ENCODE measurements around the gene XPO6. TPM values are rescaled to one million over a fixed set of nuclear protein-coding genes. Genes with fewer than 3 reads are reported as not detected.

XPO6 gene
- polyA plus RNA-seq, 1 of the 3 experiments (the other 2 are of a cell fraction), result 97.1 TPM

GRCh38 chr16:28260193-28260592 is 48.4 kb upstream of the XPO6 start:
- Histone ChIP-seq H4K20me1 (ENCODE audit: insufficient read depth) (no peaks in the 10 kb centered on the region), H3F3A (replicated peaks; ENCODE audit: insufficient read depth) (no peaks in the 10 kb centered on the region), H3K9ac (no peak overlapping the region), H3K4me3 (ENCODE audit: low read depth in 2 of 2, low read length in 1 of 2) (no peak overlapping the region), H3K9me3 (no peaks in the 10 kb centered on the region), H2AFZ (ENCODE audit: low read depth) (no peak overlapping the region), H3K27ac (ENCODE audit: low read depth in 2 of 2, low read length in 1 of 2) (no peak overlapping the region), H3K79me2 (ENCODE audit: insufficient read depth) (no peaks in the 10 kb centered on the region), H3K27me3 (ENCODE audit: insufficient read depth) (0 out of 2 replicates have a peak, but pooled peaks cover 8% of the 10 kb centered on the region), H3K4me2 (no peak overlapping the region), H3K4me1 (ENCODE audit: control insufficient read depth in 1 of 2, insufficient read depth in 2 of 2, low read depth in 1 of 2, low read length in 1 of 2) (peaks cover 0 to 3% of the 10 kb centered on the region in 2 experiments; a peak in 1 of 4 replicates), H3K36me3 (replicated peaks in 1 of 2; ENCODE audit: control insufficient read depth in 1 of 2, insufficient read depth in 2 of 2, low read length in 1 of 2) (no peaks in the 10 kb centered on the region), H3K9me2 (no peaks in the 10 kb centered on the region)
- WGBS (ENCODE audit: low lambda C conversion rate), result no CpG with 5 or more reads among the region's 1 CpG
- no peak for DNase-seq
- ChIA-PET CTCF (no interaction called here), POLR2A (no interaction called here)
- no peak for TF ChIP-seq RFX5 (IDR thresholded peaks at IDR 0.05; ENCODE audit: low read length)
- TF ChIP-seq, protein P1, sequence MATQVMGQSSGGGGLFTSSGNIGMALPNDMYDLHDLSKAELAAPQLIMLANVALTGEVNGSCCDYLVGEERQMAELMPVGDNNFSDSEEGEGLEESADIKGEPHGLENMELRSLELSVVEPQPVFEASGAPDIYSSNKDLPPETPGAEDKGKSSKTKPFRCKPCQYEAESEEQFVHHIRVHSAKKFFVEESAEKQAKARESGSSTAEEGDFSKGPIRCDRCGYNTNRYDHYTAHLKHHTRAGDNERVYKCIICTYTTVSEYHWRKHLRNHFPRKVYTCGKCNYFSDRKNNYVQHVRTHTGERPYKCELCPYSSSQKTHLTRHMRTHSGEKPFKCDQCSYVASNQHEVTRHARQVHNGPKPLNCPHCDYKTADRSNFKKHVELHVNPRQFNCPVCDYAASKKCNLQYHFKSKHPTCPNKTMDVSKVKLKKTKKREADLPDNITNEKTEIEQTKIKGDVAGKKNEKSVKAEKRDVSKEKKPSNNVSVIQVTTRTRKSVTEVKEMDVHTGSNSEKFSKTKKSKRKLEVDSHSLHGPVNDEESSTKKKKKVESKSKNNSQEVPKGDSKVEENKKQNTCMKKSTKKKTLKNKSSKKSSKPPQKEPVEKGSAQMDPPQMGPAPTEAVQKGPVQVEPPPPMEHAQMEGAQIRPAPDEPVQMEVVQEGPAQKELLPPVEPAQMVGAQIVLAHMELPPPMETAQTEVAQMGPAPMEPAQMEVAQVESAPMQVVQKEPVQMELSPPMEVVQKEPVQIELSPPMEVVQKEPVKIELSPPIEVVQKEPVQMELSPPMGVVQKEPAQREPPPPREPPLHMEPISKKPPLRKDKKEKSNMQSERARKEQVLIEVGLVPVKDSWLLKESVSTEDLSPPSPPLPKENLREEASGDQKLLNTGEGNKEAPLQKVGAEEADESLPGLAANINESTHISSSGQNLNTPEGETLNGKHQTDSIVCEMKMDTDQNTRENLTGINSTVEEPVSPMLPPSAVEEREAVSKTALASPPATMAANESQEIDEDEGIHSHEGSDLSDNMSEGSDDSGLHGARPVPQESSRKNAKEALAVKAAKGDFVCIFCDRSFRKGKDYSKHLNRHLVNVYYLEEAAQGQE (IDR thresholded peaks at IDR 0.05; ENCODE audit: low read depth, low read length), result no peak
- TF ChIP-seq CHD2 (IDR thresholded peaks at IDR 0.05; ENCODE audit: low read length, partially characterized antibody), result no peak
- no peak for TF ChIP-seq POLR2AphosphoS5 (IDR thresholded peaks at IDR 0.05; ENCODE audit: low read depth, low read length)
- no peak for TF ChIP-seq JUND (IDR thresholded peaks at IDR 0.05)
- TF ChIP-seq, protein P2, sequence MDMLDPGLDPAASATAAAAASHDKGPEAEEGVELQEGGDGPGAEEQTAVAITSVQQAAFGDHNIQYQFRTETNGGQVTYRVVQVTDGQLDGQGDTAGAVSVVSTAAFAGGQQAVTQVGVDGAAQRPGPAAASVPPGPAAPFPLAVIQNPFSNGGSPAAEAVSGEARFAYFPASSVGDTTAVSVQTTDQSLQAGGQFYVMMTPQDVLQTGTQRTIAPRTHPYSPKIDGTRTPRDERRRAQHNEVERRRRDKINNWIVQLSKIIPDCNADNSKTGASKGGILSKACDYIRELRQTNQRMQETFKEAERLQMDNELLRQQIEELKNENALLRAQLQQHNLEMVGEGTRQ (IDR thresholded peaks at IDR 0.05; ENCODE audit: borderline replicate concordance, low read depth, low read length), result no peak

DNA sequence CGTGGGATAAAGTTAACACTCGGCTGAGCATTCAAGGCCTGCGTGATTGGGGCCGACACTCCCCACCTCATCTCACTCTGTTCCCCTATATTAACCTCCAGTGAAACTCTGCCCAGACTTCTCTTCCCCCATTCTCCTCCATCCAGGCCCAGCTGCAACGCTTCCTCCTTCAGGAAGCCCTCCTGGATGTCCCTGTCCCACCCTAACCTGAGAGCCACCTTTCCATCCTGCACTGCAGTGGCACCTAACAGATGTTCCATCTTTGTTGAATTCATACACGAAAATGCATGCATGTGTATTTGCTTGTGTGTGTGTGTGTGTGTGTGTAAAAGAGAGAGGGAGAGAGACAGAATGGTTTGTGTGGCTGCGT is 48.0 kb upstream of the XPO6 start:
- no peak overlapping the region for H3K4me3 ChIP-seq (ENCODE audit: low read depth in 2 of 2, low read length in 1 of 2)
- H3K9me3 ChIP-seq, result no peaks in the 10 kb centered on the region
- POLR2A ChIA-PET, result no interaction called here
- CTCF ChIA-PET, result interaction anchor here (0.9 kb wide), 1 partner anchor 62 kb away, joined by 3 read pairs; no protein-coding TSS in a partner anchor
- no peak overlapping the region for H3K9ac ChIP-seq
- DNase-seq, result no peak
- H3K27me3 ChIP-seq (ENCODE audit: insufficient read depth), result 0 out of 2 replicates have a peak, but pooled peaks cover 8% of the 10 kb centered on the region
- no peak overlapping the region for H2AFZ ChIP-seq (ENCODE audit: low read depth)
- TF ChIP-seq SMC3 (IDR thresholded peaks at IDR 0.05; ENCODE audit: low read depth, low read length) (no peak), NFIC (IDR thresholded peaks at IDR 0.05; ENCODE audit: borderline replicate concordance) (no peak), RXRA (IDR thresholded peaks at IDR 0.05; ENCODE audit: borderline replicate concordance, low read depth) (no peak), GATA2 (CRISPR knock-in tag; IDR thresholded peaks at IDR 0.05) (no peak), FOXJ3 (CRISPR knock-in tag; IDR thresholded peaks at IDR 0.05) (no peak), MEF2A (IDR thresholded peaks at IDR 0.05; ENCODE audit: borderline replicate concordance, low read depth) (no peak), NRF1 (IDR thresholded peaks at IDR 0.05; ENCODE audit: low read depth, low read length) (no peak), MAX (IDR thresholded peaks at IDR 0.05; ENCODE audit: low read depth) (no peak), RAD21 (IDR thresholded peaks at IDR 0.05; ENCODE audit: low read length) (no peak), TCF12 (IDR thresholded peaks at IDR 0.05) (no peak)
- TF ChIP-seq, protein P1 (IDR thresholded peaks at IDR 0.05; ENCODE audit: low read depth, low read length), result no peak
- TF ChIP-seq, protein P2 (IDR thresholded peaks at IDR 0.05; ENCODE audit: borderline replicate concordance, low read depth, low read length), result no peak
- no peak overlapping the region for H3K4me2 ChIP-seq
- no peaks in the 10 kb centered on the region for H4K20me1 ChIP-seq (ENCODE audit: insufficient read depth)
- no peaks in the 10 kb centered on the region for H3K36me3 ChIP-seq (replicated peaks in 1 of 2; ENCODE audit: control insufficient read depth in 1 of 2, insufficient read depth in 2 of 2, low read length in 1 of 2)
- WGBS (ENCODE audit: low lambda C conversion rate), result 55% methylated on average over 7 of the region's 7 CpGs
- H3K9me2 ChIP-seq, result no peaks in the 10 kb centered on the region
- H3K27ac ChIP-seq (ENCODE audit: low read depth in 2 of 2, low read length in 1 of 2), result no peak overlapping the region
- H3K79me2 ChIP-seq (ENCODE audit: insufficient read depth), result no peaks in the 10 kb centered on the region
- H3F3A ChIP-seq (replicated peaks; ENCODE audit: insufficient read depth), result no peaks in the 10 kb centered on the region
- peaks cover 0 to 3% of the 10 kb centered on the region in 2 experiments; a peak in 1 of 4 replicates for H3K4me1 ChIP-seq (ENCODE audit: control insufficient read depth in 1 of 2, insufficient read depth in 2 of 2, low read depth in 1 of 2, low read length in 1 of 2)
